OCI-LY3 (cell line): ENCODE measurements around the gene ASB1.

Experiments
- H2AFZ ChIP-seq: fragments of 200-600, 300-600 bp; shearing (Covaris generic); 2 replicates; pipeline ENCODE4 v1.6.0; 2014; ENCODE audit warnings: antibody characterized with exemption, low read depth, low read length
- H3K27ac ChIP-seq: fragments of 200-600, 300-600 bp; sonication (generic); 2 replicates; pipeline ENCODE4 v1.5.1; 2014; ENCODE audit warnings: mild to moderate bottlenecking, low read length, moderate library complexity, mixed read lengths
- H3K27me3 ChIP-seq: fragments of 200-600, 300-600 bp; sonication (generic); 2 replicates; pipeline ENCODE4 v1.6.1; 2014; ENCODE audit warnings: low read depth, low read length, mixed read lengths
- H3K36me3 ChIP-seq: fragments of 200-600, 300-600 bp; sonication (generic); replicated peaks from 2 replicates; pipeline ENCODE3; 2014; ENCODE audit warnings: low read depth, low read length, mixed read lengths
- H3K4me1 ChIP-seq: fragments of 300-600, 200-600 bp; sonication (generic); 2 replicates; pipeline ENCODE4 v1.6.1; 2014; ENCODE audit warnings: low read length, mixed read lengths
- H3K4me2 ChIP-seq: fragments of 200-600, 300-600 bp; sonication (generic); 2 replicates; pipeline ENCODE4 v1.6.1; 2014; ENCODE audit warnings: low read length, mixed read lengths
- H3K4me3 ChIP-seq: fragments of 300-600, 200-600 bp; sonication (generic); 2 replicates; pipeline ENCODE4 v1.5.1; 2014; ENCODE audit warnings: antibody characterized with exemption, mild to moderate bottlenecking, low read length, moderate library complexity
- H3K79me2 ChIP-seq: fragments of 300-600, 200-600 bp; shearing (Covaris generic); 2 replicates; pipeline ENCODE4 v1.6.1; 2014; ENCODE audit warnings: mild to moderate bottlenecking, low read length, mixed read lengths
- H3K9ac ChIP-seq: fragments of 300-600, 200-600 bp; shearing (Covaris generic); 2 replicates; pipeline ENCODE4 v1.6.0; 2014; ENCODE audit warnings: mild to moderate bottlenecking, low read length, moderate library complexity
- H3K9me3 ChIP-seq: fragments of 200-600, 300-600 bp; shearing (Covaris generic); 2 replicates; pipeline ENCODE4 v1.6.1; 2014; ENCODE audit warnings: low read length, mixed read lengths; ENCODE audit not compliant: insufficient read depth
- H4K20me1 ChIP-seq: fragments of 200-600, 300-600 bp; sonication (generic); 2 replicates; pipeline ENCODE4 v1.6.1; 2016; ENCODE audit warnings: low read length, mixed read lengths; ENCODE audit not compliant: insufficient read depth
- CTCF ChIP-seq: fragments of 200-600, 300-600 bp; sonication (generic); IDR thresholded peaks from 2 replicates; pipeline ENCODE4 v1.5.1; 2014; ENCODE audit warnings: antibody characterized with exemption, low read length, low read depth
- EZH2phosphoT487 ChIP-seq: fragments of 200-600 bp; shearing (Covaris generic); IDR thresholded peaks from 2 replicates; pipeline ENCODE4 v1.6.1; 2018; ENCODE audit warnings: antibody characterized with exemption, mixed run types, low read depth

ASB1 gene

DNA sequence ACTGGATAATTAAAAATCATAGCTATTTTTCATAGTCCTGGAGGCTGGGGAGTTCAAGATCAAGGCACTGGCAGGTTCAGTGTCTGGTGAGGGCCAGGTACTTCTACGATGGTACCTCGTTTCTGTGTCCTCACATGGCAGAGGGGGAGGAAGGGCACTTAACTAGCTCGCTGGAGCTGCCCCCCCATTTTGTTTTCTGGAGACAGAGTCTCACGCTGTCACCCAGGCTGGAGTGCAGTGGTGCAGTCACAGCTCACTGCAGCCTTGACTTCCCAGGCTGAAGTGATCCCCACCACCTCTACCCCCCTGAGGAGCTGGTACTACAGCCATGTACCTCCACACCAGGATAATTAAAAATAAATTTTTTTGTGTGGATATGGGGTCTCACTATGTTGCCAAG is 40.3 kb downstream of the ASB1 start:
- no peak overlapping the region for H3K4me3 ChIP-seq
- H3K36me3 ChIP-seq, result no peaks in the 10 kb centered on the region
- H3K27ac ChIP-seq, result no peak overlapping the region
- H3K9ac ChIP-seq, result no peak overlapping the region
- no peaks in the 10 kb centered on the region for H3K27me3 ChIP-seq
- no peak overlapping the region for H3K4me2 ChIP-seq
- H3K4me1 ChIP-seq, result no peaks in the 10 kb centered on the region
- no peaks in the 10 kb centered on the region for H4K20me1 ChIP-seq
- no peak overlapping the region for H2AFZ ChIP-seq
- no peaks in the 10 kb centered on the region for H3K9me3 ChIP-seq
- H3K79me2 ChIP-seq, result no peaks in the 10 kb centered on the region
- TF ChIP-seq CTCF (no peak), EZH2phosphoT487 (no peak)

GRCh38 chr2:238467792-238468191 is 41.1 kb downstream of the ASB1 start:
- Histone ChIP-seq H3K9ac (no peak overlapping the region), H3K4me2 (no peak overlapping the region), H3K27ac (no peak overlapping the region), H3K27me3 (no peaks in the 10 kb centered on the region), H3K4me1 (no peaks in the 10 kb centered on the region), H3K4me3 (no peak overlapping the region), H3K9me3 (no peaks in the 10 kb centered on the region), H2AFZ (no peak overlapping the region), H3K79me2 (no peaks in the 10 kb centered on the region), H4K20me1 (no peaks in the 10 kb centered on the region), H3K36me3 (no peaks in the 10 kb centered on the region)
- TF ChIP-seq EZH2phosphoT487 (no peak), CTCF (no peak)

DNA sequence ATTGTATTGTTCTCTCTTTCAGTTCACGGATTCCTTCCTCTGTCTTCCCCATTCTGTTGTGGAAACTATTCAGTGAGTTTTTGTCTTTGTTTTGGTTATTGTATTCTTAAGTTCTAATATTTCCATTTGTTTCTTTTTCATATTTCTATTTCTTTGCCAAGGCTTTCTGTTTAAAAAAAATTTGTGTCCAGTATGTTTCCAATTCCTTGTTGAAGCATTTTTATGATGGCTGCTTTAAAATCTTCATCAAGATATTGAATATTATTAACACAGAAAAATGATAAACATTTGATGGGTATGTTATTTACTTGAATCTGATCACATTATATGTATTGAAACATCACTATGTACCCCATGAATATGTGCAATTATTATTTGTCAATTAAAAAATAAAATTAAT is 42.4 kb downstream of the ASB1 start:
- no peaks in the 10 kb centered on the region for H3K4me1 ChIP-seq
- no peak overlapping the region for H3K9ac ChIP-seq
- H3K4me2 ChIP-seq, result no peak overlapping the region
- H2AFZ ChIP-seq, result no peak overlapping the region
- TF ChIP-seq EZH2phosphoT487 (no peak), CTCF (no peak)
- H4K20me1 ChIP-seq, result no peaks in the 10 kb centered on the region
- no peak overlapping the region for H3K27ac ChIP-seq
- no peak overlapping the region for H3K4me3 ChIP-seq
- H3K79me2 ChIP-seq, result no peaks in the 10 kb centered on the region
- H3K36me3 ChIP-seq, result no peaks in the 10 kb centered on the region
- H3K9me3 ChIP-seq, result no peaks in the 10 kb centered on the region
- H3K27me3 ChIP-seq, result no peaks in the 10 kb centered on the region

DNA sequence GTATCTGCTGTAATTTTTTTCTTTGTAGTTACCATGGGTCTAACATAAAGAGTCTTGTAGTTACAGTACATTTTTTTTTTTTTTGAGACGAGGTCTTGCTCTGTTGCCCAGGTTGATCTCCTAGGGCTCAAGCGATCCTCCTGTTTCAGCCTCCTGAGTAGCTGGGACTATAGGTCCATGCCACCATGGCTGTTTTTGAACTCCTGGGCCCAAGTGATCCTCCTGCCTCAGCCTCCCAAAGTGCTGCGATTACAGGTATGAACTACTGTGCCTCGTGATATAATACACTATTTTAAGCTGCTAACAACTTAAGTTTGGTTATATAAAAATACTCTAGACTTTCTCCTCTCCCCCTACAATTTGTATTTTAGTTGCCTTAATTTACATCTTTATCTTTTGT is 46.3 kb downstream of the ASB1 start:
- no peaks in the 10 kb centered on the region for H3K36me3 ChIP-seq
- no peak overlapping the region for H3K4me2 ChIP-seq
- no peak overlapping the region for H3K4me3 ChIP-seq
- no peaks in the 10 kb centered on the region for H3K9me3 ChIP-seq
- H3K27ac ChIP-seq, result no peak overlapping the region
- H3K27me3 ChIP-seq, result no peaks in the 10 kb centered on the region
- no peaks in the 10 kb centered on the region for H3K79me2 ChIP-seq
- H2AFZ ChIP-seq, result no peak overlapping the region
- H3K4me1 ChIP-seq, result no peaks in the 10 kb centered on the region
- no peaks in the 10 kb centered on the region for H4K20me1 ChIP-seq
- no peak overlapping the region for H3K9ac ChIP-seq
- TF ChIP-seq EZH2phosphoT487, result no peak
- TF ChIP-seq CTCF, result no peak
